Right lobe of liver (tissue), 6 donors: ENCODE results near the gene SPTBN5. TPM values are rescaled to one million over a fixed set of nuclear protein-coding genes. Genes with fewer than 3 reads are reported as not detected.
A peak's percentile ranks its signal among the peaks of the same experiment; 100 is the strongest.

Source experiments
- ATAC-seq, 4 donors: fragments of 200-7000 bp; cut with Tn5 transposase; one replicate each; pipeline ENCODE4 v1.9.1; 2020; ENCODE audit warnings: mild to moderate bottlenecking in 4 of 4, moderate library complexity in 4 of 4
- DNase-seq, 3 donors: peaks; one replicate each; pipeline ENCODE4 v3.0.0-alpha.2; 2020
- H3K27ac ChIP-seq, 3 donors: fragments of 200-600 bp; one replicate each; pipeline ENCODE4 v1.8.0; 2022
- H3K27me3 ChIP-seq, 2 donors: fragments of 200-600 bp; one replicate each; pipeline ENCODE4 v1.8.0; 2022
- H3K36me3 ChIP-seq, 4 donors: fragments of 200-600 bp; sonication (generic) in 1 of 4; one replicate each; pipeline versions ENCODE4 v1.5.1 to v1.8.0; 2017 to 2022; ENCODE audit warnings: control low read depth in 1 of 4
- H3K4me1 ChIP-seq, 4 donors: fragments of 200-600 bp; sonication (generic) in 1 of 4; one replicate each; pipeline versions ENCODE4 v1.5.1 to v1.8.0; 2017 to 2022; ENCODE audit warnings: control low read depth in 1 of 4
- H3K4me3 ChIP-seq, 3 donors: fragments of 200-600 bp; one replicate each; pipeline ENCODE4 v1.8.0; 2022
- H3K9me3 ChIP-seq, 4 donors: fragments of 200-600 bp; sonication (generic) in 1 of 4; one replicate each; pipeline versions ENCODE4 v1.5.1 to v1.8.0; 2017 to 2022; ENCODE audit warnings: control low read depth in 1 of 4
- CTCF ChIP-seq, 4 donors: fragments of 200-600 bp in 3 of 4; fragments of 450-650 bp in 1 of 4; IDR thresholded peaks; one replicate each; pipeline versions ENCODE4 v1.5.1 to v1.8.0; 2016 to 2022; ENCODE audit warnings: antibody characterized with exemption in 4 of 4, mild to moderate bottlenecking in 2 of 4
- POLR2A ChIP-seq: fragments of 450-650 bp; IDR thresholded peaks from one replicate; pipeline ENCODE4 v1.6.1; 2017; ENCODE audit warnings: antibody characterized with exemption, mild to moderate bottlenecking
- WGBS: methylation state at CpG from one replicate; pipeline ENCODE4 v1.1.6; 2018; ENCODE audit warnings: low coverage, low lambda C conversion rate; ENCODE audit not compliant: insufficient coverage; ENCODE audit errors: missing lambda C conversion rate; 5-methylcytosine and 5-hydroxymethylcytosine counted together
- intact Hi-C, 2 donors: fragments of 100-400 bp; cut with DNase I; formaldehyde crosslinking; loops; one replicate each; pipeline versions ENCODE4 v1.11.2 to v1.14.1; 2022
- total RNA-seq, 6 experiments: library from RNA; depleted of rRNA in 2 of 6; stranded (reverse); fragments of >200 nt in 2 of 6; fragmentation: NEBNext Ultra II Directional in 3 of 6; extraction: Animal tissue kit (Norgen Biotek cat#: 25700) in 3 of 6; gene quantifications; one replicate each; pipeline versions ENCODE4 v1.1.0 to v1.2.4, GENCODE V29; 2016 to 2023
- donor health status: DM: no; HTN: yes; CAD: no.
- donor health status: DM: no; HTN: no; CAD: no.
- donor health status: DM: no; HTN: no; CAD: no.
- donor health status: DM: no; HTN: yes; CAD: no.
- donor health status: DM: no; HTN: yes; CAD: no.

SPTBN5 gene
- total RNA-seq, 6 experiments from 2014 or later, result 0.06 to 3.2 (median 0.81) TPM

- 98% methylated on average over 8 of the region's 11 CpGs for WGBS
These were observed 1.6 kb upstream of the SPTBN5 start for GRCh38 chr15:41895491-41895890.

GRCh38 chr15:41894791-41895463 lies 1.1 kb upstream of the SPTBN5 start:
- Histone ChIP-seq H3K27me3 (no peaks in the 10 kb centered on the region), H3K9me3 (no peaks in the 10 kb centered on the region), H3K27ac (no peak overlapping the region), H3K36me3 (no peaks in the 10 kb centered on the region), H3K4me3 (no peak overlapping the region), H3K4me1 (peaks cover 0 to 23% (median 2%) of the 10 kb centered on the region in 4 donors)
- DNase-seq (peak in 2 of 3 donors; percentile 67 to 72), ATAC-seq (peak; percentile 56 to 69 (median 60))
- TF ChIP-seq POLR2A (no peak), CTCF (IDR thresholded peaks at IDR 0.05) (no peak)
- intact Hi-C loops, result no loop called here
- 31% methylated on average over 9 of the region's 24 CpGs for WGBS

More at GRCh38 chr15:41895491-41895890, 1.6 kb upstream of the SPTBN5 start:
- ATAC-seq (no peak), DNase-seq (peak in 1 of 3 donors; percentile 25)
- intact Hi-C loops, result no loop called here
- H3K27ac ChIP-seq, result no peak overlapping the region
- no peaks in the 10 kb centered on the region for H3K9me3 ChIP-seq
- no peaks in the 10 kb centered on the region for H3K27me3 ChIP-seq
- H3K4me3 ChIP-seq, result no peak overlapping the region
- no peak for TF ChIP-seq POLR2A
- no peak for TF ChIP-seq CTCF (IDR thresholded peaks at IDR 0.05)
- peaks cover under 1 to 4% (median 2%) of the 10 kb centered on the region in 4 donors for H3K36me3 ChIP-seq
- peaks cover 0 to 23% (median 2%) of the 10 kb centered on the region in 4 donors for H3K4me1 ChIP-seq

- WGBS, result 60% methylated on average over 1 of the region's 17 CpGs
- Histone ChIP-seq H3K4me3 (no peak overlapping the region), H3K4me1 (peaks cover 0 to 23% (median 2%) of the 10 kb centered on the region in 4 donors), H3K27ac (no peak overlapping the region), H3K36me3 (no peaks in the 10 kb centered on the region), H3K9me3 (no peaks in the 10 kb centered on the region), H3K27me3 (no peaks in the 10 kb centered on the region)
- intact Hi-C loops, result no loop called here
- DNase-seq, result no peak
- TF ChIP-seq CTCF (IDR thresholded peaks at IDR 0.05) (no peak), POLR2A (no peak)
- no peak for ATAC-seq
These were observed 468 bp upstream of the SPTBN5 start for GRCh38 chr15:41894251-41894790.

- intact Hi-C loops, result no loop called here
- Histone ChIP-seq H3K27ac (peak overlapping the region in 2 of 3 donors; percentile 40), H3K36me3 (no peaks in the 10 kb centered on the region), H3K4me3 (no peak overlapping the region), H3K4me1 (peaks cover 0 to 23% (median 2%) of the 10 kb centered on the region in 4 donors), H3K27me3 (no peaks in the 10 kb centered on the region), H3K9me3 (no peaks in the 10 kb centered on the region)
- ATAC-seq, result peak; percentile 91 to 96 (median 94)
- no CpG with 5 or more reads among the region's 22 CpGs for WGBS
- peak; percentile 88 to 96 (median 95) for DNase-seq
- no peak for TF ChIP-seq POLR2A
- TF ChIP-seq CTCF (IDR thresholded peaks at IDR 0.05), result no peak
These were observed 1.0 kb downstream of the SPTBN5 start for GRCh38 chr15:41892621-41893421.
